KOPT-K1 (cell line): Measurements from ENCODE around the gene PHKA1.
"Not testable (repeated sequence)": the region's sequence is repeated elsewhere in the genome, so short reads cannot be mapped to it uniquely, and the experiment has no call there.

ENCODE experiments used
- H3K27ac ChIP-seq: fragments of 200-600 bp; sonication (generic); 2 replicates; pipeline ENCODE4 v1.5.1; 2016; ENCODE audit warnings: antibody characterized with exemption, mild to moderate bottlenecking, low read depth, low read length; ENCODE audit not compliant: poor library complexity, severe bottlenecking
- H3K36me3 ChIP-seq: fragments of 200-600 bp; sonication (generic); 2 replicates; pipeline ENCODE4 v1.5.1; 2017; ENCODE audit warnings: antibody characterized with exemption, mild to moderate bottlenecking, low read length, moderate library complexity; ENCODE audit not compliant: insufficient read depth
- H3K9me3 ChIP-seq: fragments of 200-600 bp; sonication (generic); 2 replicates; pipeline ENCODE4 v1.5.1; 2017; ENCODE audit warnings: antibody characterized with exemption, low read length, mild to moderate bottlenecking; ENCODE audit not compliant: insufficient read depth, poor library complexity, severe bottlenecking

PHKA1 gene

GRCh38 chrX:72630185-72630584 lies 83.9 kb downstream of the PHKA1 start:
- H3K36me3 ChIP-seq, result no peaks in the 10 kb centered on the region
- no peaks in the 10 kb centered on the region for H3K9me3 ChIP-seq
- H3K27ac ChIP-seq, result no peak overlapping the region

GRCh38 chrX:72624194-72624593 lies 89.9 kb downstream of the PHKA1 start:
- Histone ChIP-seq H3K27ac (no peak overlapping the region), H3K36me3 (no peaks in the 10 kb centered on the region), H3K9me3 (no peaks in the 10 kb centered on the region)

- Histone ChIP-seq H3K27ac (no peak overlapping the region), H3K36me3 (no peaks in the 10 kb centered on the region)
These were observed 92.3 kb downstream of the PHKA1 start for GRCh38 chrX:72621625-72622485.

GRCh38 chrX:72621163-72621562 lies 92.9 kb downstream of the PHKA1 start:
- no peaks in the 10 kb centered on the region for H3K36me3 ChIP-seq

More at GRCh38 chrX:72621625-72622485, 92.3 kb downstream of the PHKA1 start:
- no peaks in the 10 kb centered on the region for H3K9me3 ChIP-seq

GRCh38 chrX:72620550-72621145 lies 93.5 kb downstream of the PHKA1 start:
- no peaks in the 10 kb centered on the region for H3K36me3 ChIP-seq
- no peak overlapping the region for H3K27ac ChIP-seq
- H3K9me3 ChIP-seq, result no peaks in the 10 kb centered on the region

More at GRCh38 chrX:72621163-72621562, 92.9 kb downstream of the PHKA1 start:
- no peak overlapping the region for H3K27ac ChIP-seq
- H3K9me3 ChIP-seq, result no peaks in the 10 kb centered on the region

GRCh38 chrX:72609313-72609712 lies 104.8 kb downstream of the PHKA1 start:
- H3K36me3 ChIP-seq, result no peaks in the 10 kb centered on the region
- no peak overlapping the region for H3K27ac ChIP-seq
- no peaks in the 10 kb centered on the region for H3K9me3 ChIP-seq

GRCh38 chrX:72604705-72605104 lies 109.4 kb downstream of the PHKA1 start:
- H3K36me3 ChIP-seq, result no peaks in the 10 kb centered on the region
- no peak overlapping the region for H3K27ac ChIP-seq
- no peaks in the 10 kb centered on the region for H3K9me3 ChIP-seq

GRCh38 chrX:72604112-72604511 lies 110.0 kb downstream of the PHKA1 start:
- Histone ChIP-seq H3K36me3 (no peaks in the 10 kb centered on the region), H3K9me3 (no peaks in the 10 kb centered on the region), H3K27ac (no peak overlapping the region)

GRCh38 chrX:72591038-72591437 lies 123.1 kb downstream of the PHKA1 start:
- H3K9me3 ChIP-seq, H3K27ac ChIP-seq, H3K36me3 ChIP-seq: not testable (repeated sequence)

GRCh38 chrX:72584163-72584562 lies 129.9 kb downstream of the PHKA1 start:
- H3K9me3 ChIP-seq, result no peaks in the 10 kb centered on the region
- no peaks in the 10 kb centered on the region for H3K36me3 ChIP-seq
- no peak overlapping the region for H3K27ac ChIP-seq

GRCh38 chrX:72576141-72576894 lies 137.8 kb downstream of the PHKA1 start:
- Histone ChIP-seq H3K27ac (no peak overlapping the region), H3K36me3 (no peaks in the 10 kb centered on the region), H3K9me3 (no peaks in the 10 kb centered on the region)

- Histone ChIP-seq H3K36me3 (peaks cover 3% of the 10 kb centered on the region; the same call in 1 of the 2 replicates), H3K9me3 (no peaks in the 10 kb centered on the region), H3K27ac (peak overlapping the region; percentile 76)
These were observed 141.0 kb downstream of the PHKA1 start for GRCh38 chrX:72573158-72573511.

GRCh38 chrX:72572248-72573157 lies 141.6 kb downstream of the PHKA1 start, which contains the start of gene HDAC8:
TSS of gene HDAC8 (minus strand) at chrX:72572843. CDS start at chrX:72572761, 82 bp downstream.
- Histone ChIP-seq H3K36me3 (peaks cover 9% of the 10 kb centered on the region; the same call in 1 of the 2 replicates), H3K27ac (peak within 1 kb of the TSS; percentile 76), H3K9me3 (no peaks in the 10 kb centered on the region)

GRCh38 chrX:72569786-72570185 lies 144.3 kb downstream of the PHKA1 start:
- Histone ChIP-seq H3K36me3 (peaks cover 33% of the 10 kb centered on the region; the same call in 1 of the 2 replicates), H3K9me3 (no peaks in the 10 kb centered on the region), H3K27ac (no peak overlapping the region)
